HepG2 (cell line): ENCODE data around the gene PSMD1. TPM values are rescaled to one million over a fixed set of nuclear protein-coding genes. Genes with fewer than 3 reads are reported as not detected.

Experiments used
- ATAC-seq: fragments of 200-7000 bp; cut with Tn5 transposase; 3 replicates; pipeline ENCODE4 v1.9.1; 2020; ENCODE audit warnings: mild to moderate bottlenecking, moderate library complexity
- BruUV-seq: library from RNA; stranded (reverse); fragments of 400-500 nt; replicated peaks from 2 replicates; lab custom pipeline; 2021; lab: Mats Ljungman, UMichigan
- CTCF ChIA-PET: fragments of 300-600 bp; formaldehyde crosslinking; extraction: SDS; loops from one replicate; lab custom pipeline; 2021; ENCODE audit warnings: low total read pairs, inconsistent platforms, low intra/inter-chr PET ratio; lab: Yijun Ruan, JAX
- POLR2A ChIA-PET: fragments of 350-600 bp; sonication (Branson Sonifier 250); formaldehyde crosslinking; loops from one replicate; lab custom pipeline; 2020; ENCODE audit warnings: antibody characterized with exemption, inconsistent platforms; lab: Yijun Ruan, JAX
- DNase-seq: peaks from one replicate; pipeline ENCODE4 v3.0.0-alpha.2; 2015; ENCODE audit warnings: low spot score
- FAIRE-seq: peaks from 3 replicates; lab custom pipeline; 2011; peaks lifted over from hg19 to GRCh38; lab: Jason Lieb, UNC
- H2AFZ ChIP-seq: one replicate; pipeline ENCODE4 v1.6.1; 2011; ENCODE audit warnings: low read length, inconsistent platforms
- H3K27ac ChIP-seq: fragments of 300-600 bp; 3 replicates; pipeline ENCODE4 v1.8.0; 2011; ENCODE audit warnings: mixed run types, mild to moderate bottlenecking, mixed read lengths, low read length, inconsistent platforms; ENCODE audit not compliant: insufficient read depth; ENCODE audit errors: extremely low read length
- H3K27me3 ChIP-seq, 2 experiments: fragments of 200-600 bp in 1 of 2; 2 replicates in 1 of 2; 3 replicates in 1 of 2; pipeline versions ENCODE4 v1.6.0 to v1.8.0; 2011; ENCODE audit warnings: low read length in 2 of 2, mild to moderate bottlenecking in 2 of 2, moderate library complexity in 2 of 2, inconsistent platforms in 1 of 2; ENCODE audit not compliant: insufficient read depth in 2 of 2, control insufficient read depth in 1 of 2
- H3K36me3 ChIP-seq, 2 experiments: fragments of 200-600 bp in 1 of 2; replicated peaks in 1 of 2; 2 replicates in 1 of 2; 3 replicates in 1 of 2; pipeline versions ENCODE4 v1.5.1 to v1.8.0; 2011; ENCODE audit warnings: low read length in 2 of 2, inconsistent platforms in 1 of 2; ENCODE audit not compliant: insufficient read depth in 2 of 2, control insufficient read depth in 1 of 2
- H3K4me1 ChIP-seq: 2 replicates; pipeline ENCODE4 v1.5.1; 2012; ENCODE audit warnings: low read length, inconsistent platforms; ENCODE audit not compliant: insufficient read depth
- H3K4me2 ChIP-seq: 2 replicates; pipeline ENCODE4 v1.6.0; 2011; ENCODE audit warnings: low read depth, low read length, inconsistent platforms
- H3K4me3 ChIP-seq, 3 experiments: fragments of 200-600 bp in 1 of 3; sonication (generic), shearing (Covaris generic) in 1 of 3; replicated peaks in 1 of 3; 2 replicates each; pipeline ENCODE4 v1.5.1; 2011 to 2016; ENCODE audit warnings: low read length in 3 of 3, inconsistent platforms in 2 of 3, low read depth in 2 of 3, mild to moderate bottlenecking in 2 of 3, control low read depth in 1 of 3, mixed read lengths in 1 of 3; ENCODE audit not compliant: insufficient read depth in 1 of 3
- H3K79me2 ChIP-seq: one replicate; pipeline ENCODE4 v1.6.1; 2011; ENCODE audit warnings: low read length, inconsistent platforms; ENCODE audit not compliant: insufficient read depth
- H3K9ac ChIP-seq: 2 replicates; pipeline ENCODE4 v1.6.0; 2011; ENCODE audit warnings: mild to moderate bottlenecking, low read depth, low read length, inconsistent platforms; ENCODE audit not compliant: insufficient read depth
- H3K9me3 ChIP-seq: 2 replicates; pipeline ENCODE4 v1.5.1; 2012; ENCODE audit warnings: mild to moderate bottlenecking, low read length
- H4K20me1 ChIP-seq: 2 replicates; pipeline ENCODE4 v1.6.0; 2011; ENCODE audit warnings: inconsistent platforms, mild to moderate bottlenecking, low read length, moderate library complexity; ENCODE audit not compliant: insufficient read depth
- DR1 ChIP-seq: sonication (generic); formaldehyde crosslinking; IDR thresholded peaks from 2 replicates; pipeline ENCODE4 v1.8.0; 2021; ENCODE audit warnings: mild to moderate bottlenecking, missing genetic modification reagents, inconsistent platforms
- FOXO1 ChIP-seq: sonication (generic); formaldehyde crosslinking; IDR thresholded peaks from 2 replicates; pipeline ENCODE4 v1.4.0; 2020; ENCODE audit warnings: missing genetic modification reagents
- GATA4 ChIP-seq: sonication (generic); IDR thresholded peaks from 2 replicates; pipeline ENCODE4 v1.6.1; 2016; ENCODE audit warnings: antibody characterized with exemption, low read depth, borderline replicate concordance
- LRRFIP1 ChIP-seq: sonication (generic); formaldehyde crosslinking; conservative IDR thresholded peaks from 2 replicates; pipeline ENCODE4 v1.4.0; 2020; ENCODE audit warnings: missing genetic modification reagents
- NFE2 ChIP-seq: sonication (generic); formaldehyde crosslinking; IDR thresholded peaks from 2 replicates; pipeline ENCODE4 v1.4.0; 2020; ENCODE audit warnings: missing genetic modification reagents
- SAP130 ChIP-seq: IDR thresholded peaks from 2 replicates; pipeline ENCODE4 v1.6.1; 2016; ENCODE audit warnings: low read depth
- SPEN ChIP-seq: sonication (generic); formaldehyde crosslinking; IDR thresholded peaks from 2 replicates; pipeline ENCODE4 v1.5.1; 2020; ENCODE audit warnings: low read depth, mild to moderate bottlenecking, missing genetic modification reagents
- ZNF282 ChIP-seq: fragments of 450-650 bp; IDR thresholded peaks from 2 replicates; pipeline ENCODE4 v1.6.1; 2018; ENCODE audit not compliant: partially characterized antibody
- WGBS: methylation state at CpG from one replicate; pipeline ENCODE4 v1.1.6; 2017; ENCODE audit warnings: low lambda C conversion rate; 5-methylcytosine and 5-hydroxymethylcytosine counted together
- in situ Hi-C: cut with HindIII; loops from 2 replicates; pipeline ENCODE4 v1.10.0; 2017; ENCODE audit warnings: low pct_unique_long_range_greater_than_20kb; ENCODE audit not compliant: extremely low pct_ligation_motif_present
- intact Hi-C: fragments of 100-400 bp; cut with micrococcal nuclease; formaldehyde crosslinking; loops from one replicate; pipeline ENCODE4 v1.10.0; 2022; ENCODE audit not compliant: unreplicated experiment
- polyA plus RNA-seq, 8 experiments: library from polyadenylated mRNA; depleted of rRNA in 3 of 8; stranded (reverse) in 7 of 8; unstranded in 1 of 8; fragments of >200 nt; fragmentation: Illumina TruSeq in 4 of 8; extraction: Trizol in 4 of 8; gene quantifications; 2 replicates each; pipeline versions ENCODE4 v1.2.1 to v1.2.3, GENCODE V29; 2011 to 2016; ENCODE audit warnings: low read depth in 4 of 8, missing spikeins in 1 of 8, mixed read lengths in 1 of 8; ENCODE audit not compliant: insufficient read depth in 1 of 8
- total RNA-seq, 5 experiments: library from RNA; depleted of rRNA; stranded (reverse); fragments of >200 nt; fragmentation: Illumina TruSeq; extraction: Trizol; gene quantifications; 2 replicates each; pipeline ENCODE4 v1.2.3, GENCODE V29; 2016; ENCODE audit warnings: low read depth in 1 of 5
- TF ChIP-seq, protein P1 (sequence below): sonication (generic); formaldehyde crosslinking; IDR thresholded peaks from 2 replicates; pipeline ENCODE4 v1.4.0; 2020; ENCODE audit warnings: mild to moderate bottlenecking, missing genetic modification reagents
- TF ChIP-seq, protein P2 (sequence below): sonication (generic); formaldehyde crosslinking; IDR thresholded peaks from 2 replicates; pipeline ENCODE4 v1.8.0; 2022; ENCODE audit warnings: missing genetic modification reagents, low read depth, mild to moderate bottlenecking, borderline replicate concordance
- TF ChIP-seq, protein P3 (sequence below): fragments of 450-650 bp; IDR thresholded peaks from 2 replicates; pipeline ENCODE4 v1.6.1; 2017

The PSMD1 gene
- total and polyA plus RNA-seq, 2 of the 13 experiments (the other 11 are each of a cell fraction or from before 2014, with no cell fraction given) = 136 to 191 TPM

DNA sequence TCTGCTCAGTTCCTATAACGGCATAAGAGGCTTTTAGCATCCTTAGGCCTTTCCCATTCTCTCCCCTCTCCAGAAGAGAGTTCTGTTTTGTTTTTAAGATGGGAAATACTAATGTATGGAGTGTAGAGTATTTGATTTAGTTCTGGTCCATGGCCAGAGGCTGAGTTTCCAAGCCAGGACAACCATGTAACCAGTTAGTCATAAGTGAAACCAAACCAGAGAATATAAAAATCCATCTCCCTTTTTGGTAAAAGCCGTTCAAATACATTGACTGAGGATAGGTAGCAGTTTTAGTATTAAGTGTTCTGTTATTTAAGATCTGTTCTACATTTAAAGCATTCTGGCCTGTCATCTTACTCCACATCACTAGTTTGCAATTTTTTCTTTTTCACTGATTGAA is 3.1 kb downstream of the PSMD1 start:
- WGBS = 89% methylated on average over 2 of the region's 2 CpGs
- ChIA-PET CTCF (no interaction called here), POLR2A (no interaction called here)
- BruUV-seq = no TSS peak
- intact Hi-C loops (loop anchor here (5.0 to 10.0 kb wide), 2 partner anchors 133 to 195 kb away; partner anchors contain the start of gene ITM2C), in situ Hi-C loops (no loop called here)
- TF ChIP-seq SAP130 (CRISPR knock-in tag) = no peak
- Histone ChIP-seq H3K9ac (no peak overlapping the region), H3K27me3 (no peaks in the 10 kb centered on the region; a peak in 1 of 5 replicates), H3K4me3 (no peak overlapping the region), H3K36me3 (peaks cover 13 to 41% of the 10 kb centered on the region in 2 experiments), H3K27ac (peak overlapping the region; percentile 8), H2AFZ (no peak overlapping the region), H3K9me3 (no peaks in the 10 kb centered on the region), H4K20me1 (peaks cover 19% of the 10 kb centered on the region; the same call in 1 of the 2 replicates), H3K4me2 (peak overlapping the region; percentile 85), H3K79me2 (peaks cover 52% of the 10 kb centered on the region), H3K4me1 (peaks cover 37% of the 10 kb centered on the region)
- FAIRE-seq = no peak
- no peak for ATAC-seq
- no peak for DNase-seq

- FAIRE-seq = no peak
- no TSS peak for BruUV-seq
- Histone ChIP-seq H3K27me3 (no peaks in the 10 kb centered on the region), H3K27ac (no peak overlapping the region), H2AFZ (no peak overlapping the region), H3K79me2 (peaks cover 49% of the 10 kb centered on the region), H3K4me1 (peaks cover 55% of the 10 kb centered on the region), H3K4me2 (no peak overlapping the region), H3K4me3 (no peak overlapping the region), H3K9me3 (no peaks in the 10 kb centered on the region), H3K9ac (no peak overlapping the region), H4K20me1 (peaks cover 14% of the 10 kb centered on the region; the same call in 1 of the 2 replicates), H3K36me3 (peaks cover 21 to 62% of the 10 kb centered on the region in 2 experiments)
- ATAC-seq = no peak
- no peak for DNase-seq
- WGBS = 90% methylated on average over 3 of the region's 3 CpGs
- POLR2A ChIA-PET = interaction anchor here (1.6 kb wide), 1 partner anchor 12 kb away, joined by 4 read pairs; no protein-coding TSS in a partner anchor
- intact Hi-C loops = no loop called here
- CTCF ChIA-PET = no interaction called here
- in situ Hi-C loops = no loop called here
- TF ChIP-seq LRRFIP1 (CRISPR knock-in tag) (no peak), FOXO1 (CRISPR knock-in tag) (no peak), GATA4 (no peak), SPEN (CRISPR knock-in tag) (no peak), ZNF282 (no peak), DR1 (CRISPR knock-in tag) (no peak), NFE2 (CRISPR knock-in tag) (no peak)
- TF ChIP-seq, protein P1, sequence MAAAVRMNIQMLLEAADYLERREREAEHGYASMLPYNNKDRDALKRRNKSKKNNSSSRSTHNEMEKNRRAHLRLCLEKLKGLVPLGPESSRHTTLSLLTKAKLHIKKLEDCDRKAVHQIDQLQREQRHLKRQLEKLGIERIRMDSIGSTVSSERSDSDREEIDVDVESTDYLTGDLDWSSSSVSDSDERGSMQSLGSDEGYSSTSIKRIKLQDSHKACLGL (CRISPR knock-in tag) = no peak
- TF ChIP-seq, protein P2, sequence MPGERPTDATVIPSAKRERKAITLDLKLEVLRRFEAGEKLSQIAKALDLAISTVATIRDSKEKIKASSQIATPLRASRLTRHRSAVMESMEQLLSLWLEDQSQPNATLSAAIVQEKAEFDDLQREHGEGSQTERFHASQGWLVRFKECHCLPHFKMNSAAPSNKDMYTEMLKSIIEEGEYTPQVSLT = no peak
- TF ChIP-seq, protein P3, sequence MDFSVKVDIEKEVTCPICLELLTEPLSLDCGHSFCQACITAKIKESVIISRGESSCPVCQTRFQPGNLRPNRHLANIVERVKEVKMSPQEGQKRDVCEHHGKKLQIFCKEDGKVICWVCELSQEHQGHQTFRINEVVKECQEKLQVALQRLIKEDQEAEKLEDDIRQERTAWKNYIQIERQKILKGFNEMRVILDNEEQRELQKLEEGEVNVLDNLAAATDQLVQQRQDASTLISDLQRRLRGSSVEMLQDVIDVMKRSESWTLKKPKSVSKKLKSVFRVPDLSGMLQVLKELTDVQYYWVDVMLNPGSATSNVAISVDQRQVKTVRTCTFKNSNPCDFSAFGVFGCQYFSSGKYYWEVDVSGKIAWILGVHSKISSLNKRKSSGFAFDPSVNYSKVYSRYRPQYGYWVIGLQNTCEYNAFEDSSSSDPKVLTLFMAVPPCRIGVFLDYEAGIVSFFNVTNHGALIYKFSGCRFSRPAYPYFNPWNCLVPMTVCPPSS = no peak
Measured at GRCh38 chr2:231062776-231063175, 6.1 kb downstream of the PSMD1 start.
